GM21390 (cell line): ENCODE measurements around the gene WIPF2.
A peak's percentile ranks its signal among the peaks of the same experiment; 100 is the strongest.
"Not testable (repeated sequence)": the region's sequence is repeated elsewhere in the genome, so short reads cannot be mapped to it uniquely, and the experiment has no call there.

Experiments
- ATAC-seq: cut with Tn5 transposase; IDR thresholded peaks from one replicate; pipeline ENCODE4 v1.9.1; 2021; ENCODE audit not compliant: unreplicated experiment

WIPF2 gene

DNA sequence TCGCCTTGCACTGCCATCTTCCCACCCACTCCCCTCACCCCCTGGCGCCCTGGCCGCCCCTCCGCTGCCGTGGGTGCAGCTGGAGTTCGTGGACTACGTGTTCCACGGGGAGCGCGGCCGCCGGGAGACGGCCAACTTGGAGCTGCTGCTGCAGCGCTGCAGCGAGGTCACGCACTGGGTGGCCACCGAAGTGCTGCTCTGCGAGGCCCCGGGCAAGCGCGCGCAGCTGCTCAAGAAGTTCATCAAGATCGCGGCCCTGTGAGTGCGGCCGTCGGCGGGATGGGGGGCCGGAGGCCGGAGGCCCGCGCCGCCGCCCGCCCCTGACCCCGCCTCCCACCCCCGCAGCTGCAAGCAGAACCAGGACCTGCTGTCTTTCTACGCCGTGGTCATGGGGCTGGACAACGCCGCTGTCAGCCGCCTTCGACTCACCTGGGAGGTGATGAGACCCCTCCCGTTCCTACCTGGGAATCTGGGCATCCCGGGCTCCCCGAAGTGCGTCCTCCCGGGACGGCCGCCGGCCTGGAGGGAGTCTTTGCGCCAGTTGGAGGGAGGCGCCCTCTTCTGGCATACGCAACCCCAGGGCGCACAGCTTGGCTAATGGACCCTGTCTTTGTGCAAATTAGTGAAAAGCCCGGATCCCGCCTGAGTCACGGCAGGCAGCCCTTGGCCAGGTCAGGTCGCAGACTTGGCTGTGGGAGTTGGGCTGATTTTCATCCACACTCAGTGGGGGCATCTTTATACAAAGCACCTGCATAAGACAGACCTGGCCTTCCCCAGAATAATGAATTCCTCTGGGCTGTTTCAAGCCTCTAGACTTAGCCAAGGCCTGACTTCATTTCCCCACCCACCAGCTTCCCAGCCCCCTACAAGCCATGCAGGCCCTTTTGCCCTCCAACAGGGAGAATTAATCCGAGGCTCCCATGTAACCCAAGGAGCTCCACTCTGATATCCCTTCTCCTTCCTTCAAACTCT, 27.6 kb upstream of the WIPF2 start:
- ATAC-seq: peak; percentile 83

GRCh38 chr17:40192961-40193360, 26.1 kb upstream of the WIPF2 start:
- ATAC-seq: no peak

- no peak for ATAC-seq
Observed at GRCh38 chr17:40194821-40195220, 24.3 kb upstream of the WIPF2 start.

DNA sequence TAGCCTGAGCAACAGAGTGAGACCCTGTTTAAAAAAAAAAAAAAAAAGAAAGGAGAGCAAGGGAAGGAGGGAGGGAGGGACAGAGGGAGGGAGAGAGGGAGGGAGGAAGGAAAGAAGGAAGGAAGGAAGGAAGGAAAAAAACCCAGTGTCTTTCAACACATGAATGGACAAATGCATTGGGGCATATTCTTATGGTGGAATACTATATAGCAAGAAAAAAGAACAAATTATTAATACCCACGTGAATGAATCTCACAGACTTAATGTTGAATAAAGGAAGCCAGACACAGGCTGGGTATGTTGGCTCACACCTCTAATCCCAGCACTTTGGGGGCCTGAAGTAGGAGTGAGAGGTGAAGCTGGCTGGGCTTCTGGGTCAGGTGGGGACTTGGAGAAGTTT, 21.6 kb upstream of the WIPF2 start:
- ATAC-seq: no peak

GRCh38 chr17:40197965-40198456, 21.1 kb upstream of the WIPF2 start:
- not testable (repeated sequence) for ATAC-seq

DNA sequence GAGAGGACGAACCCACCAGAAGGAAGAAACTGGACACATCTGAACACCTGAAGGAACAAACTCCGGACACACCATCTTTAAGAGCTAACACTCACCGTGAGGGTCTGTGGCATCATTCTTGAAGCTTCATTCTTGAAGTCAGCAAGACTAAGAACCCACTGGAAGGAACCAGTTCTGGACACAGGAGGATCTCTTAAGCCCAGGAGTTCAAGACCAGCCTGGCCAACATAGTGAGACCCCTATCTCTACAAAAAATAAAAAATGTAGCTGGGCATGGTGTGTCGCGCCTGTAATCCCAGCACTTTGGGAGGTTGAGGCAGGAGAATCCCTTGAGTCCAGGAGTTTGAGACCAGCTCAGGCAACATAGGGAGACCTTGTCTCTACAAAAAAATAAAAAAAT, 20.5 kb upstream of the WIPF2 start:
- no peak for ATAC-seq

- ATAC-seq: no peak
Observed at GRCh38 chr17:40203131-40203530, 16.0 kb upstream of the WIPF2 start.

GRCh38 chr17:40206193-40206592, 12.9 kb upstream of the WIPF2 start:
- ATAC-seq: not testable (repeated sequence)

DNA sequence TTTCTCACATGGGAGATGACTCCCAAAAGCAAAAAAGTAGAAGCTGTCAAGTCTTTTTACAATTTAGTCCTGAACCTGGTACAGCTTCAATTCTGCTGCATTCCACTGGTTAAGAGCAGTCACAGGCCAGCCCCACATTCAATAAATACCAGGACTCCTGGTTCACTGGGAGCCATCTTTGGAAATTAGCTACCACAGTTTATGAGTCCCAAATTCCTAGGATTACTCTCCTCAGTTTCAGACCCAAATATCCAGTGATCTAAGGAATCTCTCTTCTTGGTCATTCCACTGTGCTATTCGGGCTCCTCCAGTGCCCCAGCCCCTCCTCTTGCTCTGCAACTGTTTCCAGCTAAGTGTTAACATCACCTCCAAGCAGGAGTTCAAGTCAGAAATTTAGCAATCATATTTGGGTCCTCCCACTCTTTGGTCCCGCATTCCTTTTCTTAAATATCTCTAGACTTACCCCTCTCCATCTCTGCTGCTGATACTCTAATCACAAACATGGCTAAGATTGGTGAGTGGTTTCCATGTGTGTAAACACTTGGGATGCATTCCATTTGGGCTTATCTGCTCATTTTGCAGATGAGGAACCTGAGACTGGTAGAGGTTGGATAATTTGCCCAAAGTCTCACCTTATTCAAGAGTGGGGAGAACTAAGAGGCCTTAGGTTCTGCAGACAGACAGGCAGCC, 9.6 kb upstream of the WIPF2 start:
- no peak for ATAC-seq

DNA sequence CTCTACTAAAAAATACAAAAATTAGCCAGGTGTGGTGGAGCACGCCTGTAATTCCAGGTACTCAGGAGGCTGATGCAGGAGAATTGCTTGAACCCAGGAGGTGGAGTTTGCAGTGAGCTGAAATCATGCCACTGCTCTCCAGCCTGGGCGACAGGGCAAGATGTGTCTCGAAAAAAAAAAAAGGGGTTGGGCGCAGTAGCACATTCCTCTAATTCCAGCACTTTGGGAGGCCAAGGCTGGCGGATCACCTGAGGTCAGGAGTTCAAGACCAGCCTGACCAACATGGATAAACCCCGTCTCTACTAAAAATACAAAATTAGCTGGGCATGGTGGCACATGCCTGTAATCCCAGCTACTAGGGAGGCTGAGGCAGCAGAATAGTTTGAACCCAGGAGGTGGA, 5.2 kb upstream of the WIPF2 start:
- not testable (repeated sequence) for ATAC-seq

GRCh38 chr17:40218006-40218739, 931 bp upstream of the WIPF2 start:
- no peak for ATAC-seq

DNA sequence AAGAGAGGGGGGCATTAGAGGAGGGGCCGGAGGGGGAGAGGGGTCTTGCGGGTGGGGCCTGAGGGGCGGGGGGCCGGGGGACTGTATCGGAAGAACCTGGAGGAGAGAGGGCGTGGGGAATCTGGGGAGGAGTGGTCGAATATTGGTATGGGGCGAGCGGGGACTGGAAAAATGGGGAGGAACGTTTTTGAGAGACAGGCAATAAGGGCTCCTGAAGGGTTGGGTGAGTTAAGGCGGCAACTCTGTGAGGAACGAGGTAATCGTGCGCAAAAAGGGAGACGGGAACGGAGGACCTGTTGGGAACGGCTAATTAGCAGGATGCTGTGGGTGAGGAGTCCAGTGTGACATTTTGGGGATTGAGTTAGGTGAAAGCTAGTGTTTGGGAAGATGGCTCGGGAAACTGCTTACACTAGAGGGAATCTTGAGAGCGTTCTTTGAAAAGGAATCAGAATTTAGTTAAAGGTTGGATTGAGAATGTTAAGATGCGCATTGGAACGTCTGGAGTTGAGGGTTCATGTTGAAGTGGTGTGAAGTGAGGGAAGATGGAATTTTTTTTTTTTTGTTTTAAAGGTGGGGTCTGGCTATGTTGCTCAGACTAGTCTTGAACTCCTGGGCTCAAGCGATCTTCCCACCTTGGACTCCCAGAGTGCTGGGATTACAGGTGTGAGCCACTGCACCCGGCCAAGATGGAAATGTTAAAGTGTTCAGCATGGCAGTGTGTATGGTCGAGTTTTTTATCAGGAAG, 662 bp downstream of the WIPF2 start:
- ATAC-seq: no peak

DNA sequence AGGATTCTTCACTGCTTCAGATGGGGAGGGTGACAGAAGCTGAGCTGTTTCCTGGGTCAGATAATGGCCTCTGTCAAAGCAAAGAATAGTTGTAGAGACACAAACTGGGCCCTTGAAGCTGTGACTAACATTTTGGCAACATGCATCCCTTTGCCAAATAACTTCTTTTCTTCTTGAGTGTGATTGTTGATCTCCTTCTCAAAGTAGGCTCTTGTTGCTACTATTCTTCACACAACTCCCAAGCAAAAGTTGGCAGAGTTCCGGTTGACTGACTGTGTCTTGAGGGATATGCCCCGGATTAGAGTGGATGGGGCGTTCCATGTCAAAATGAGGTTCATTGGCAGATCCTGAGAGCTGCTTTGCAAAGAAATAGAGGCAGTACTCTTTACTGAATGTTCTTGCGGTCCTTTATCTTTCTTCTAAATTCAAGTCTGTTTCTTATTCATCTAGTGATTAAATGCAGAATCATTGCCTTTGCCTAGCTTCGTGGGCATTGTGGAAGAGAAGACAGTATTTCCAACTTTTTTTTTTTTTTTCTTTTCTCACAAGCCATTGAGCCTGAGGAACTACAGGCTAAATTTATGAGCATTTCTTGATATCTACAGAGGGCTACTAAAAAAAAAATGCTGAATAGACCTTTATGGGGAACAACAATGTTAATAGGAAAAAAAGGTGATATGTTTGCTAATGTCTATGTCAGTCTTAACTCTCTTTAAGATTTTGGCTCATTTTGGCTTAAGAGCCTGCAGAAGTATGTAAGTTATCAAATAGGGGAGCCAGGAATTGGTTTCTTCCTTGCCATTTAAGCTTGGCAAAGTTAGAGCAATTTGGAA, 5.8 kb downstream of the WIPF2 start:
- ATAC-seq: no peak

- not testable (repeated sequence) for ATAC-seq
Observed at GRCh38 chr17:40229146-40229545, 10.0 kb downstream of the WIPF2 start.

- ATAC-seq: no peak
Observed at GRCh38 chr17:40230670-40231069, 11.6 kb downstream of the WIPF2 start.

DNA sequence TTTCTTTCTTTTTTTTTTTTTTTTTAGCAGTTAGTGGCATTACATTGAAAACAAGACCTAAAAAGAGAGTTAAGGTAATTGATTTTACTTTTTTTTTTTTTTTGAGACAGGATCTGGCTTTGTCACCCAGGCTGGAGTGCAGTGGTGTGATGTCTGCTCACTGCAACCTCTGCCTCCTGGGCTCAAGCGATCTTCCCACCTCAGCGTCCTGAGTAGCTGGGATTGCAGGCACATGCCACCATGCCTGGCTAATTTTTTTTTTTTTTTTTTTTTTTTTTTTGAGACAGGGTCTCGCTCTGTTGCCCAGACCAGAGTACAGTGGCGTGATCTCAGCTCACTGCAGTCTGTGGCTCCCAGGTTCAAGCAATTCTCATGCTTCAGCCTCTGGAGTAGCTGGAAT, 12.8 kb downstream of the WIPF2 start:
- ATAC-seq: not testable (repeated sequence)

DNA sequence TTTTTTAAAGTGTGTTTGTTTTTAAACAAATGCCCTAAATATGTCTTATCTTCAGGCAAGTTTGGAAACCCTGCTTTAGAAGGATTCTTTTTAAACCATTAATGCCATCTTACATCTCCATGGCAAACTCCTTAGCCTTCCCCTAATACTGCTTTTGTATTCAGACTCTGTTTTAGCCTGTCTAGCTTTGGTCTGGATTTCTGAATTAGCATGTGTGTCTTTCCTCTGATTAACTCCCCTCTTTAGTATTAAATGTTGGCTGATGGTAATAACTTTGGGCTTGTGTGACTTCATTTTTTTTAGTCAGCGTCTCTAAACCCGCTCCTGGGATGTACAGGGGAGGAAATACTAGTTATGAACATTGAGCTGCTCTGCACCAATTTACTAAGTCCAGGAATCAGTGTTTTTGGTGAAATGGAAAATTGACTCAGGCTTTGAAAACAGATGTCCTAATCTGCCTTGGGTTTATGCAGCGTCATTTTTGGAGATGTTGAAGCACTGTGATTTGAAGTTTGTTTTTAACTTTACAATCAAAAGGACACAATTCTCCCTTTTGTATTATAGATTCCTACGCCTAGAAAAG, 22.2 kb downstream of the WIPF2 start:
- ATAC-seq: no peak

DNA sequence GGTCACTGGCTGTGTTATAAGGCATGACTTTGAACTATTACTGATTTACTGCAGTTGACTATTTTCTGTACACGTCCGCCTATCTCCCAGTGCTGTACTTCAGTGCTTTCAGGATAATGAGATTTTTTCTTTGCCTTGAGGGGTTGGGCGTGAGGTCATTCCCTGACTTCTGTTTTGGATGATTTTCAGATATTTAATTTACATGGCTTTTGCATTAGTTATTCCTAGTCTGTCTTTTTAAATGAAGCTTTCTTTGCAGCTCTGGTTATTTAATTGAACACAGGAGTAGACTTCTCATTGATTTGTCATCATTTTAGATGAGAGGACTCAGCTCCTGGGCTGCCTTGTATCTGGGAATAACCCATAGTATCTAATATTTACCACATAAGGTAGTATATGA, 23.7 kb downstream of the WIPF2 start:
- no peak for ATAC-seq

- ATAC-seq: no peak
Observed at GRCh38 chr17:40243761-40244160, 24.7 kb downstream of the WIPF2 start.
